HTR-8/SVneo (cell line): ENCODE data around the gene NQO2.
"Not testable (repeated sequence)": the region's sequence is repeated elsewhere in the genome, so short reads cannot be mapped to it uniquely, and the experiment has no call there.

Experiments used
- DNase-seq: peaks from one replicate; pipeline ENCODE4 v3.0.0; 2011; ENCODE audit warnings: low spot score, mixed read lengths; ENCODE audit not compliant: insufficient read length
- FAIRE-seq: peaks from 2 replicates; lab custom pipeline; 2011; peaks lifted over from hg19 to GRCh38; lab: Jason Lieb, UNC

The NQO2 gene

DNA sequence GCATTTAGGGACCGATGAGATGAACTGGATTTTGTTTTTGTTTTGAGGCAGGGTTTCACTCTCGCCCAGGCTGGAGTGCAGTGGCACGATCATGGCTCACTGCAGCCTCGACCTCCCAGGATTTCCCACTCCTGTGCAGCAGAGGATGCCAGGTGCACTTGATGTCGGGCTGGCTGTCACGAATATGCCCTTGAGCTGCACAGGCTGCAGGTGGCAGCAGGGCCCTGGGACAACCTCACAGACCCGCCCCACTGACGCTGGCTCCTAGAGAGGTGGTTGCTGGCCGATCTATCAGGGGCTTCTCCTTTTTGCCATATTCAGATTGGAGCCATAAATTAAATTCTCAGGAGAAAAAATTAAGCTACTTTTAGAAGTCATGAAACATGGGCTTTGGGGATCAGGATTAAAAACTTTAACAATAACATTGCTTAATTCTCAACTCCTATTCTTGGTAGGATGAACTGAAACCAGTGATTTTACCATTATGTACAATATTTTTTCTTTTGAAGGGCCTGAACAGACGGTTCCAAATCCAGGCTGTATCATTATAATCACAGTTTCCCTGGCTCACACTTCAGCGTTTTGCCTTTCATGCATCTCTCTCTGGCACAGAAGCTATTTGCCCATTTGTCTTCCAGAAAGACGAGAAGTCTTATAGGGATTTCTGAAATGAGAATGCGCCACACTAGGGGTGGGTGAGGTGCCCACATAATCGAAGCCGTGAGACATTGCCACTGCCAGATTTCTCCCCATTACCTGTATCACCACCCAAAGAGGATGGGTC, 32.4 kb downstream of the NQO2 start:
- no peak for DNase-seq

DNA sequence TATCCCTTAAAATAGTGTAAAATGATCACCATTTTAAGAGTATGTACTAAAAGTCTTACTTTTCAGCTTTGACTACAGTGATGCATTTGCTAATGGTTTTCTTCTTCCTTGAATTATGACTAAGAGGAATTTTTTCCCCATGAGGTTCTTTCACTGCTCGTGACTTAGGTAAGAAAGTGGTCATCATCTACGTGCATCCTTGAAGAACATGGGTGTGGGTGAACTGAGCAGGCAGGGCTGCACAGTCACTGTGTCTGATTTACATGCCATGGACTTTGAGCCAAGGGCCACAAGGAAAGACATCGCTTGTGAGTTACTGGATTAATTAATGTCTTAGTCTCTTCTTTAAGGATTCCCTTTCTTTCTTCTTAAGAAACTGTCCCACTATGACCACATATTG, 33.3 kb downstream of the NQO2 start:
- no peak for FAIRE-seq
- DNase-seq = no peak

More for the DNA sequence above, 32.4 kb downstream of the NQO2 start:
- no peak for FAIRE-seq

DNA sequence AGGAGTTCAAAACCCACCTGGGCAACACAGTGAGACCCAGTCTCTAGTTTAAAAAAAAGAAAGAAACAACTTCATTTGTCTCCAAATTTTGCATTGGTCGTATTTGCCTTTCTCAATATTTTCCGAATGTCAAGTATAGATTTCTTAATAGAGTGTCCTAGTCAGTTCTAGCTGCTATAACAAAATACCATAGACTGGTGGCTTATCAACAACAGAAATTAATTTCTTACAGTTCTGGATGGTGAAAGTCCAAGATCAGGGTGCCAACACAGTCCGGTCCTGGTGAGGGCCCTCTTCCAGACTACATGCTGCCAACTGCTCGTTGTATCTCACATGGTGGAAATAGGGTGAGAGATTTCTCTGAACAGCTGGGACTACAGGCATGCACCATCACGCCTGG, 34.0 kb downstream of the NQO2 start:
- no peak for DNase-seq
- no peak for FAIRE-seq

DNA sequence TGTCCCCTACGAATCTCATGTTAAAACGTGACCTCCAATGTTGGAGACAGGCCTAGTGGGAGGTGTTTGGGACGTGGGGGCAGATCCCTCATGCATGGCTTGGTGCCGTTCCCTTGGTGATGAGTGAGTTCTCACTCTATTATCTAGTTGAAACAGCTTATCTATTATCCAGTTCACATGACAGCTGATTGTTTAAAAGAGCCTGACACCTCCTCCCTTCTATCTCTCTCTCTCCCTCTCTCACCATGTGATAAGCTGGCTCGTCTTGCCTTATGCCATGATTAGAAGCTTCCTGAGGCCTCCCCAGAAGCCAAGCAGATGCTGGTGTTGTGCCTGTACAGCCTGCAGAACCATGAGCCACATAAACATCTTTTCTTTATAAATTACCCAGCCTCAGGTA, 35.7 kb downstream of the NQO2 start:
- DNase-seq (no peak), FAIRE-seq (no peak)

DNA sequence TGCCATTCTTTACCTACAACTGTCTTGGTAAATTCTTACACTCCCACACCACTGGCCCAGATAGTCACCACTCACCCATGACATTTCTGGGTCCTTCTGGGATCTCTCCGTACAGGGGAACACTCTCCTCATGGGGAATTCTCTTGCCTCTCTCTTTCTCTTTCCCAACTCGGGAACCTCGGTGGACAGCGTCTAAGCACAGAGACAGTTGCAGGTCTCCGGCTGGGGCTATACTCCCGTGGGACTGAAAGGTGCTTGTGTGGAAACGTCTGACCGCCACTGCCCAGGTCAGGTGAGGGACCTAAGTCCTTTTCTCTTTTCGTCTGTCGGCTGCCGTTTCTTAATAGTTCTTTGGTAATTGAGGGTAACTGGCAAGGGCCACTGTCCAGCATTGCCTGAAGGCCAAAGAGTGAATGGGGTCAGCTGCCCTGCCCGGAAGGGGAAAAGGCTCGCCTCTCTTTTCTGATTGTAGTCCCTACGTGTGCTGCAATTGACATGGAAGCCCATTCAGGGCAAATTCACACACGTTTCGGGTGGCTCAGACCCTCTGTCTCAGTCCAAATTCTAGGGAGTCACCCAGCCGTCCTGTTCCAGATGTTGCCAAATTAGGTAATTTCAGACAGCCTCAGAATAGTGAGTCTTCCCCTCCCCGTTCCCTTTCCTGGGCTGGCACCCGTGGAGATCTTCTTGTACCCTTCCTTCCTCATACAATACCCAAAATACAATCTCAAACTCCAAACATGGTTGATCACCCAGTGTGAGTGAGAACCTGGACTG, 37.4 kb downstream of the NQO2 start:
- DNase-seq = no peak
- no peak for FAIRE-seq

DNA sequence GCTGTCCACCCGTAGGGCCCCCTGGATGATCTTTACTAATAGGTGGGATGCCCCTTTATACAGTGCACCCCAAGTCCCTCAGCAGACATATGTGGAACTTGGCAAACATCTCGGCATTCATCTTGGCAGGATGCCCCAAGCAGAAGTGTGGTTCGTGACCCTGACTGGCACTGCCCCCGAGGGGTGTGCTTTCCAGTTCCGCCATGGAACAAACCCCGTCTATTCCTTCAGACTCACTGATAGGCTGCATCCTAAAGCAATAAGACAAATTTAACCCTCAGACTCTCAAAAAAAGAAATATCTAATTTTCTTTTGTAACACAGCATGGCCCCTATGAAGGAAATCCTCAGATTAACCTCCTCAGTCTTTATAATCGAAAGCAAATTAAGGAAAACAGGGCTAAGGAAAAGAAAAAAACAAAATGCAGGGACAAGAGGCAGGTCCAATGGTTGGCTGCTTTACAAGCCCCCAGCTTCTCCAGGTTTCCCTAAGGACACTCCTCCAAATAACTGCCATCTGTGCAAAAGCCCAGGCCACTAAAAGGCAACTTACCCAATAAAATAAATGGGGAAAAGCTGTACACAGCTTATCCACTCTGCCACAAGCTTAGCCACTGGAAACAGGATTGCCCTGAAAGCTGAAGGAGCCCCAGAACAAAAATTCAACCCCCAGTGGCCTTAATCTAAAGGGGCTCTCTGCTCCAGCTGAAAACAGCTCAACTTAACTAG, 38.1 kb downstream of the NQO2 start:
- FAIRE-seq = no peak

DNA sequence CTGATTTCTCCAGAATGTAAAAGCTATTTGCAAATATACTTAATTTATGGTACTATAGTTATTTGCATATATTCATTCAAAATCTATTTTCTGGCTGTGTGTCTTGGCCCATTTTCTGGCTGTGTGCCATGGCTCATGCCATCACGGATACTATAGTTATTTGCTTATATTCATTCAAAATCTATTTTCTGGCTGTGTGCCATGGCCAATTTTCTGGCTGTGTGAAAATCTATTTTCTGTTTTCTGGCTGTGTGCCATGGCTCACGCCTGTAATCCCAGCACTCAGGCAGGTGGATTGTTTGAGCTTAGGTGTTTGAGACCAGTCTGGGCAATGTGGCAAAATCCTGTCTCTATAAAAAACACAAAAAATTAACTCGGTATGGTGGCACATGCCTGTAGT, 39.7 kb downstream of the NQO2 start:
- FAIRE-seq (no peak), DNase-seq (no peak)

More for the DNA sequence above, 38.1 kb downstream of the NQO2 start:
- no peak for DNase-seq

DNA sequence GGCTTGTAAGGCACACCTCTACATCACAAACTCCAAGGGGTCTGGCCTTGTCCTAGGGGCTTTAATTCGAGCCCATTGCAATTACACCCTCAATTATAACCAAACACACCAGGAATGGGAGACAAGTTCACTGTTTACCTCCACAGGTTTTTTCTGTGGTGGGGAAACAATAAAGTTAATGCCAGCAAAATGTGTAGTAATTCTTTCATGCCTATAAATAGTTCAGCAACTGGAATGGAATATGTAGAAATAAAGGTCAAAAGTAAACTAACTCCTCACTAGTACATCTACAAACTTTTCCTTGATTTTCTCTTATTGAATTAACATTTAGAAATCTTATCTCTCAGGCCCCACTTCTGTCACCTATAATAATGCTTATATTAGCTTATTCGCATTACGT, 41.5 kb downstream of the NQO2 start:
- no peak for DNase-seq
- no peak for FAIRE-seq

DNA sequence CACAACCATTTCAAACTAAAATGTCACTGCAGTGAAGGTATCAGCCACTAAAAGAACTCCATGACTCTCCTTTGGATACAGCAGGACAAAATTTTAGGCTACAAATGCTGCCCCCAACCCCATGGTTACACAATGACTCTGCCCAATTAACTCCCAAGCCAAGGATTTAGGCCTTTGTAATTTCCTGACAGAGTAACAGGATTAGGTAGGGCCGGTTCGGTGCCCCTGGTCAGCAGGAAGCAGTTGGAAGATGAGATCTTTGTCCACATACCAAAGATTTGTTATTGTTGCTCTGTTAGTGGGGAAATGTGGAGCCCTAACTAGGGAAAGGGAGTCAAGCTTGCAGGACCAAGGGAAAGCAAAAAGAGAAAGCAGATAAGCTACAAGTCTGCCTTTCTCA, 41.9 kb downstream of the NQO2 start:
- FAIRE-seq (no peak), DNase-seq (no peak)

DNA sequence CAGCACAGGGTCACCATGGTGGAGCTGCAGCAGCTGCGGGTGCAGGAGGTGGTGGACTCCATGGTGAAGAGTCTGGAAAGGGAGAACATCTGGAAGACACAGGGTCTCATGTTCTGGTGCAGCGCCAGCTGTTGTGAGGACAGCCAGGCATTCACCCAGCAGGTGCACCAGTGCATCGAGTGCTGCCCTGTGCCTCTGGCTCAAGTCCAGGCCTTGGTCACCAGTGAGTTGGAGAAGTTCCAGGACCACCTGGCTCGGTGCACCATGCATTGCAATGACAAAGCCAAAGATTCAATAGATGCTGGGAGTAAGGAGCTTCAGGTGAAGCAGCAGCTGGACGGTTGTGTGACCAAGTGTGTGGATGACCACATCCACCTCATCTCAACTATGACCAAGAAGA, 45.7 kb downstream of the NQO2 start:
- FAIRE-seq (no peak), DNase-seq (no peak)

DNA sequence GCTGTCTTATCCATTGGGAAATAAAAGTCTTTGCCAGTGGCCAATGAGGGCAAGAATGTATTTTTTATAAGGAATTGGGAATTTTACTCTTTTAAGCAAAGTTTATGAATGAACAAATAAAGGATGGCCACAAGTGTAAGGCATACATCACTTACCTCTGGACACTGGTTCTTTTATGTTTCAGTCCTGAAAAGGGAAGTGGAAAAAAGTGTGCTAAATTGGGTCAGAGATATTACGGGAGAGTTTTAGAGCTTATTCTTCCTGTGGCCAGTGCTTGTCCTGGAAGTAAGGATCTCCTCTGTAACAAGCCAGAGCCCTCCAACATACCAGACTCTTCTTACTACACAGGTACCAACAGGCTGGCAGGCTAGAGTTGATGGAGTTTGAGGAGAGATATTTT, 46.1 kb downstream of the NQO2 start:
- DNase-seq (no peak), FAIRE-seq (no peak)

DNA sequence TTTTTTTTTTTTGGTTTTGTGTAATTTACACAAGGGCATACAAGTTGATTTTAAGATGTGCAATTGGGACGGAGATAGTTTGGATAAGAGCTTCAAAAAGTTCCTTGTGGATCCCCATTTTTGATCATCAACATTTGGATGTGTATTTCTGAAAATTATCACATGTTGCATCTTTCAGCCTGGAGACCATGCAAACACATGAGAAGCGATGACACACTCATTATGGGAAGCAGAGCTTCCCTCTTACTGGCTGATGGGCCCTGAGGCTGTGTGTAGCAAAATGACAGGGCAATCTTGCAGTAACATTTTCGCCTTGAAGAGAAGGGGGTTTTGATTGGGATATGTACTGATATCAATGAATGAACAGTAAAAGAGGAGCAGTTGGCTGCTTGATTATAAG, 46.6 kb downstream of the NQO2 start:
- DNase-seq = no peak
- no peak for FAIRE-seq

DNA sequence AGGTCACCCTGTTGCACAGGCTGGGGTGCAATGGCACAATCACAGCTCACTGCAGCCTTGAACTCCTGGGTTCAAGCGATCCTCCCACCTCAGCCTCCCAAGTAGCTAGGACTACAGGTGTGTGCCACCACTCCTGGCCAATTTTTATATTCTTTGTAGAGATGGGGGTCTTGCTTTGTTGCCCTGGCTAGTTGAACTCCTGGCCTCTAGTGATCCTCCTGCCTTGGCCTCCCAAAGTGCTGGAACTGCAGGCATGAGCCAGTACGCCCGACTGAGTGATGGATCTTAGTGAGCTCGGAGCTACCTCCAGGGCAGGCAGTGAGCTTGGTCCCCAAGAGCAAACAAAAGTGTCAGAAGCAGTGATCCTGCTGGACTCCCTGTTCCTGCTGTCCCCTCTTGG, 48.3 kb downstream of the NQO2 start:
- not testable (repeated sequence) for FAIRE-seq, DNase-seq

DNA sequence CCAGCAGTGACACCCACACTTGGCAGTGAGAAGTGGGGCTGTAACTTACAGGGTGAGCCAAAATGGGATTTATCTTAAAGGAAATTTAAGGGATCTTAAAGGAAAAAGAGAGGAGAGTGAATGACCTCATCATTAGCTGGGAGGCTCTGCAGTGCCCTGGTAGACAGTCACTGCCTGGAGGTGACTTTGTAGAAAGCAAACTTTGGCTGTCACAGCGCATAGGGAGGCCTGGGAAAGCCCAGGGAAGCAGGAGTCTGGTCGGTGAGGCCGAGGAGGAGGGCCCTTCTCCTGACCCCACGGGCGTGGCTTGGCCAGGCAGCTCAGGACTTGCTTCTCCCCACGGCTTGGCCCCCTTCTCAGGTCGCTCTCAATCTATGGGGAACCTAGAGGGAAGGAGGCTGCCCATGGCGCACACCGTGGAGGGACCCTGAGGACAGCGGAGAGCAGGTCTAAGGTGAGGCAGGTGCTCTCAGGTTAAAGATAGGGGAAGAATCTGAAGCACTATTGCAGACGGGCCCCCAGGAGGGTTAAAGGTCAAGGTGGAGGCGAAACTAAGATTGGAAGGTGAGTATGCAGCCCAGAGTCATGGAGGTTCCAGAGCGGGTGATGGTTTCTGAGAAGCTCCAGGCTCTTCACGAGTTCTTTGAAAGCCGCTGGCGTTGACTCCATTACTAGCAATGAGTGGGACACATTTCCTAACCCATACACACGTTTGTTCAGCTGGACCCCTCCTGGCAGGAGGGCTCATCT, 53.0 kb downstream of the NQO2 start:
- no peak for FAIRE-seq
- DNase-seq = no peak

DNA sequence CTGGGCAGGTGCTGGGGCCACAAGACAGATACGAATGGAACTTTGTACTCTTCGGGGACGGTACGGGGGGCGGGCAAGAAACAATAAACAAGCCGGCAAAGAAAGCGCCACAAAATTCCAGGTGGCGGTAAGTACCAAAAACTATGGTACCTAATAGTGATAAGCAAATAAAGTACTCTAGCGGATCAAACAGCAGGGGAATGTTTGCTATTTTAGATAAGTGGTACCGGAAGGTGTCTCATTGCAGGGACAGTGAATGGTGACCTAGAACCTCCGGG, 53.5 kb downstream of the NQO2 start:
- DNase-seq (no peak), FAIRE-seq (no peak)

DNA sequence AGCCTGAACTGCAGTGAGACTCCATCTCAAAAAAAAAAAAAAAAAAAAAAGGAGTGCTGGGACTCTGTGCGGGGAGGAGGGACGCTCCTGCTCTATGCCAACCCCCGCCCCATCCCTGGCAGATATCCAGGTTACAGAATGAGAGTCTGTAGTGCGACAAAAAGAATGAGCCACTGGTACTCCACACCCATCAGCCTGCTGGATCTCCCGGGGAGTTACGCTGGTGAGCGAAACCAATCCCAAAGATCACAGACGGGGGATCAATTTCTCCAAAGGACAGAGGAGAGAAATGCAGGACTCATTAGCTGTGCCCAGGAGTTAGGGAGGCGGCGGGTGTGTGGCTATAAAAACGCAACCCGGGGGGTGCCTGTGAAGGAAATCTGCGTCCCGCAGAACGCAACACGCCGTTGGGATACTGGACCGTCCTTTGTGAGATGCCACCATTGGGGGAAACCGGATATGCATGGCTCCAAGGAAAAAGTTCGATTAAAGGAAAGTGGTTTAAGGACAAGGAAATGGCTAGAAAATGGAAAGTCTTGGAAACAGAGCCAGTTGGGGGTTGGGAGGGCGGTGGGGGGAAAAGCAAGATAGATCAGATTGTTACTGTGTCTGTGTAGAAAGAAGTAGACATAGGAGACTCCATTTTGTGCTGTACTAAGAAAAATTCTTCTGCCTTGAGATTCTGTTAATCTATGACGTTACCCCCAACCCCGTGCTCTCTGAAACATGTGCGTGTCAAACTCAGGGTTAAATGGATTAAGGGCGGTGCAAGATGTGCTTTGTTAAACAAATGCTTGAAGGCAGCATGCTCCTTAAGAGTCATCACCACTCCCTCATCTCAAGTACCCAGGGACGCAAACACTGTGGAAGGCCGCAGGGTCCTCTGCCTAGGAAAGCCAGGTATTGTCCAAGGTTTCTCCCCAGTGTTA, 54.8 kb downstream of the NQO2 start:
- not testable (repeated sequence) for DNase-seq, FAIRE-seq

DNA sequence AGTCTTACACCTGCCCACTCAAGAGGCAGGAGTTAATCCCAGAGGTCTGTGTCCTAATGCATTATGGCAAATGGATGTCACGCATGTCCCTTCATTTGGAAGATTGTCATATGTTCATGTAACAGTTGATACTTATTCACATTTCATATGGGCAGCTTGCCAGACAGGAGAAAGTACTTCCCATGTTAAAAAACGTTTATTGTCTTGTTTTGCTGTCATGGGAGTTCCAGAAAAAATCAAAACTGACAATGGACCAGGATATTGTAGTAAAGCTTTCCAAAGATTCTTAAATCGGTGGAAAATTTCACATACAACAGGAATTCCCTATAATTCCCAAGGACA, 55.4 kb downstream of the NQO2 start:
- FAIRE-seq, DNase-seq: not testable (repeated sequence)

DNA sequence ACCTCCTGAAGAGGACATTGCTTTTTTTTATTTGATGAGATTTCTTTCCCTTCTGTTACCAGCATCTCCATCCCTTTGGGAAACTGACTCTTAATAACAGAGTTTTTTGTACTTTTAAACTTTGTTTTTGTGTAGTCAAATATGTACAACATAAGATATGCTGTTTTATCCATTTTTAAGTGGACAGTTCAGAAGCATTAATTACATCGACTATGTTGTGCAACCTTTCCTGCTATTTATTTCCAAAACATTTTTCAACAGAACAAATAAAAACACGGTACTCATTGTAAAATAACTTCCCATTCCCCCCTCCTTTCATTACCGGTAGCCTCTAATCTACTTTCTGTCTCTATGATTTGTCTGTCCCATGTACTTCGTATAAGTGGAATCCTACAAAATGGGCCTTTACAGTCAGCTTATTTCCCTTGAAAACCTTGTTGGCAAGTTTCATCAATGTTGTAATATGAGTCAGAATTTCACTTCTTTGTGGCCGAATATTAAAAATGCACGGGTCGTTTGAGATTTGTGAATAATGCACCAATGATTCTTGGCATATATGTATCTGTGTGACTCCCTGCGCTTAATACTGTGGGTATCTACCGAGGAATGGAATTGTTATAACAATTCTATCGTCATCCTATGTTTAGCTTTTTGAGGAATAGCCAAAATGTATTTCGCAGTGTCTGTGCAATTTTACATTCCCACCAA, 57.5 kb downstream of the NQO2 start:
- no peak for DNase-seq
- no peak for FAIRE-seq

DNA sequence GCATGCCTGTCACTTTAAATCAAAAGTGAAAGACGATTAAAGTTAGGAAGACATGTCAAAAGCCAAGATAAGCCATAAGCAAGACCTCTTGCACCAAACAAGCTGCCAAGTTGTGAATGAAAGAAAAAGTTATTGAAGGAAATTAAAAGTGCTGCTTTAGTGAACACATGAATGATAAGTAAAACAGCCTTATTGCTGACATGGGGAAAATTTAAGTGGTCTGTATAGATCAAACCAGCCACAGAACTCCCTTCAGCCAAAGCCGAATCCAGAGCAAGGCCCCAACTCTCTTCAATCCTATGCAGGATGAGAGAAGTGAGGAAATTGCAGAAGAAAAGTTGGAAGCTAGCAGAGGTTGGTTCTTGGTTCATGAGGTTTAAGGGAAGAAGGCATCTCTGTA, 59.3 kb downstream of the NQO2 start:
- FAIRE-seq (no peak), DNase-seq (no peak)
